ENCODE measurements around the gene RHBDD1. TPM values are rescaled to one million over a fixed set of nuclear protein-coding genes. Genes with fewer than 3 reads are reported as not detected.

The RHBDD1 gene, protein sequence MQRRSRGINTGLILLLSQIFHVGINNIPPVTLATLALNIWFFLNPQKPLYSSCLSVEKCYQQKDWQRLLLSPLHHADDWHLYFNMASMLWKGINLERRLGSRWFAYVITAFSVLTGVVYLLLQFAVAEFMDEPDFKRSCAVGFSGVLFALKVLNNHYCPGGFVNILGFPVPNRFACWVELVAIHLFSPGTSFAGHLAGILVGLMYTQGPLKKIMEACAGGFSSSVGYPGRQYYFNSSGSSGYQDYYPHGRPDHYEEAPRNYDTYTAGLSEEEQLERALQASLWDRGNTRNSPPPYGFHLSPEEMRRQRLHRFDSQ
- 10 to 100 TPM; 33.1 to 44.9 TPM for total RNA-seq

DNA sequence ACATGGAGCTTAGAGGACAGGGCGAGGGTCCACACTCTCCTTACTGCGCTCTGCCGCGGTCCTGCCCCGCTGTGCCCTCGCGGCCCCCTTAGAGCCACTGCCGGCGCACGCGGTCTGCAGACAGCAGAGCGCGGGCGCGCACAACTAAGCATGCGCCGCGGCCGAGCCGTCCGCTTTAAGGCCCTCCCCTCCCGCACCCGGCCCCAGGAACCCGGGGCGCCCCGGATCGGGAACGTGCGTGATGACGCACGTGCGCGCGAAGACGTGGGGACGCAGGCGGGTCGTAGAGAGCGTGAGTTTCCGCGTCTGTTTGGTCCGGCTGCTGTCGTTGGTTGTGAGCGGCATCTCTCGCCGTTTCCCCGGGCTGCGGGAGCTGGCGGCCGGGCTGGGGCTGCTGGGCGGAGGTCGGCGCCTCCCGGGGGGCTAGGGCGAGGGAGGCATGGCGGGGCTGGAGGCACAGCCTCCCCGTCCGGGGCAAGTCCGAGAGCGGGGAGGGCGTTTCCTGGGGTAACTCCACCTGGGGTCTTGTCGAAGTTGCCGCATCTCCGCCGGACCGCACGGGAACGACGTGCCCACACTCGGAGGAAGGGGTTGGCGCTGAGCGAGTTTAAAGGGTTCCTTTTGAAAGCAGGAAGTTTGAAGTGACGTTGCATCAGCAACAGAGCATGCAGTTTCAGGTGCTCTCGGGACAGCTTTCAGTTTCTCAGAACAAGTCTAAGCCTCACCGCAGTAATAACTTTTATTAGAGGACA is at the start of gene RHBDD1:
RHBDD1 (plus strand) TSS at position 259 of the 752 bp plus-strand sequence. CDS start 28,640 bp downstream, outside the sequence.
- no peaks in the 10 kb centered on the region for H3K9me3 Mint-ChIP-seq
- POLR2A ChIA-PET, result interaction anchor here (1.0 to 3.2 kb wide), 13 partner anchors 19 to 148 kb away, joined by 3 to 30 read pairs (median 8); partner anchors contain the start of gene IRS1

DNA sequence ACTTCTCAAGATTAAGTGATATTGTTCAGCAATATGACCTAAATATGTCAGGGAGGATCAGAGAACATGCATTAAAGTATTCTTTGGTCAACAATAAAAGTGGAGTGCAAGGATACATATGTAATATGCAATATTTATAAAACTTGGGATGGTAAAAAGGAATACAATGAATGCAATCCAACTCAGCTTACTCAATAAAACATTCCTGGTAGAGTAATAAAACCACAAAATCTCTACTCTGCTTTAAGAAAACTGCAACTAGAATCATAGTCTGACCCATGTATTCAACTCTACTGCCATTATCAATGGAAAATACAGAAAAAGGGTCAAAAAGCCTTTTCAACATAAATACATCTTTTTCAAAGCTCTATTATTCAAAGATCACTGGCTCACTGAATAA is 47.8 kb upstream of the RHBDD1 start:
- H3K4me3 Mint-ChIP-seq, result no peak overlapping the region
- peaks cover 17% of the 10 kb centered on the region for H3K36me3 Mint-ChIP-seq
- POLR2A ChIA-PET, result interaction anchor here (0.8 to 1.9 kb wide), 2 partner anchors 10 to 11 kb away, joined by 3 to 8 read pairs; partner anchors contain the start of gene IRS1
- H3K4me1 Mint-ChIP-seq, result peaks cover 40% of the 10 kb centered on the region
- ATAC-seq (ENCODE audit: low read depth) (no peak), DNase-seq (no peak)
- H3K27ac Mint-ChIP-seq, result no peak overlapping the region
- no peaks in the 10 kb centered on the region for H3K27me3 Mint-ChIP-seq
- peaks cover 12% of the 10 kb centered on the region for H3K9me3 Mint-ChIP-seq

More for the DNA sequence above, at the start of gene RHBDD1:
- Mint-ChIP-seq H3K4me1 (peaks cover 44% of the 10 kb centered on the region), H3K27ac (peak within 1 kb of the TSS; percentile 98), H3K27me3 (no peaks in the 10 kb centered on the region), H3K36me3 (peaks cover 23% of the 10 kb centered on the region), H3K4me3 (peak within 1 kb of the TSS; percentile 91)
- DNase-seq, result peak; percentile 94
- ATAC-seq (ENCODE audit: low read depth), result peak; percentile 91

DNA sequence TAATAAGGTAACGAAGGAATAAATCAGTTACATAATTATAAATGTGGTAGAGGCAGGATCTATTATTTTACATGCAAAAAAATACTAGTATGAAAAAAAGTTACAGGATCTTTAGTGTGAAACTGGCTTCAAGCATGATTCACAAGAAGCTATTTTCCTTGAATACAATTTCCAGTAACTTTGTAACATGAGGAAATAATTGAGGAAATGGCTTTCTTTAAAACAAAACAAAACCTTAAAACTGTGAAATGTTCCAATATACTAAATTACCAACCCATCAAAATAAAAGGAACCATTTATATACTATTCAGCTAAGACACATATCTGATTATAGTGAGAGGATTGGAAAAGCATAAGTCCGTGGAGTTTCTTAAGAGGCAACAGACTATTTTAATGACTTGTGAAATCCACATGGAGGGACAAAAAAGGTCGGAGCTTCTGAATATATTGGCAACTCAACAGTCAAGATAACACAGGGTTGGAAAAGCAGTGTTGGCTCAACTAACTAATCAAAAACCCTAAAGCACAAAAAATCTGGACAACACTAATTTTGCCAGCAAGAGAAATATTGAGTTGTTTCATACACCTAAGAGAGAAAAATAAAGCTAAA is 46.9 kb upstream of the RHBDD1 start:
- Mint-ChIP-seq H3K36me3 (peaks cover 17% of the 10 kb centered on the region), H3K4me1 (peaks cover 48% of the 10 kb centered on the region), H3K9me3 (peaks cover 5% of the 10 kb centered on the region), H3K27me3 (no peaks in the 10 kb centered on the region), H3K4me3 (no peak overlapping the region), H3K27ac (no peak overlapping the region)
- DNase-seq (no peak), ATAC-seq (ENCODE audit: low read depth) (no peak)
- POLR2A ChIA-PET, result interaction anchor here (0.8 to 1.9 kb wide), 2 partner anchors 9 to 11 kb away, joined by 3 to 8 read pairs; partner anchors contain the start of gene IRS1

DNA sequence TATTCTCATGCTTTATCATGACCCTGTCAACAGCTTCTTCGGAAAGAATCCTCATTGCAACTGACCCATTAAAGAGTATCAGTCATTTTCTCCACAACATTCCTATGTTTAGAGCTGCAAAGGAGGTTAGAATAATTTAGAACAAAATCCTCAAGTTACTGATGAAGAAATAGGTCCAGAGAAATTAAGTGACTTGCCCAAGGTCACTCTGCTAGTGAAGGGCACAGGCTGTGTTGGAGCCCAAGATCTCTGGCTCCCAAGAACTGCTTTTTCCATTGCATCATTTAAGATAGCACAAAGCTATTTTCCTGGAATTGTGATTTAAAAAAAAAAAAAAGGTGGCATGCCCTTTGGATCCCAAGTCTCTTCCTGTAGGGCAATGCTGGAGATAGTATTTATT is 45.8 kb upstream of the RHBDD1 start:
- DNase-seq (no peak), ATAC-seq (ENCODE audit: low read depth) (no peak)
- H3K4me3 Mint-ChIP-seq, result no peak overlapping the region
- H3K9me3 Mint-ChIP-seq, result peaks cover 4% of the 10 kb centered on the region
- POLR2A ChIA-PET, result interaction anchor here (0.8 to 2.2 kb wide), 5 partner anchors 8 to 46 kb away, joined by 3 to 13 read pairs (median 8); partner anchors contain the start of genes IRS1 and RHBDD1
- H3K36me3 Mint-ChIP-seq, result peaks cover 22% of the 10 kb centered on the region
- peaks cover 55% of the 10 kb centered on the region for H3K4me1 Mint-ChIP-seq
- no peaks in the 10 kb centered on the region for H3K27me3 Mint-ChIP-seq
- H3K27ac Mint-ChIP-seq, result no peak overlapping the region

DNA sequence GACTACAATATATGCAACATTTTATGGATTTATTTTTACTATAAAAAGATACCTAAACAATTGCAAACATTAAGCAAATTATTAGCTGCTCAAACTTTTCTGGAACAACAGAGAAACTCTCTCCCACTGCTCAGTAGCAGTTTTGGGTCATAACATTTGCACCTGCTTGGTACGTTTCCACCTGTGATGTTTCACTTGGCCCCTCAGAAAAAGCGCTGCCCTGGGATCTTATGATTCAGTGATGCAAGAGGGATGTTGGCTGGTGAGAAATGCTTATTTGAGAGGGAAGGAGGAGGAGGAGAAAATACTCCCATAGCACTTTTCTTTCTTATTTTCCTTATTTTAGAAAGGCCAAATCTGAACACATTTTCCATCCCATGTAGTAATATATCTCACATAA is 45.4 kb upstream of the RHBDD1 start:
- peaks cover 55% of the 10 kb centered on the region for H3K4me1 Mint-ChIP-seq
- POLR2A ChIA-PET, result interaction anchor here (1.3 to 2.2 kb wide), 3 partner anchors 17 to 45 kb away, joined by 5 to 13 read pairs (median 10); partner anchors contain the start of gene RHBDD1
- peaks cover 22% of the 10 kb centered on the region for H3K36me3 Mint-ChIP-seq
- peak overlapping the region; percentile 99 for H3K27ac Mint-ChIP-seq
- H3K27me3 Mint-ChIP-seq, result no peaks in the 10 kb centered on the region
- H3K9me3 Mint-ChIP-seq, result peaks cover 4% of the 10 kb centered on the region
- ATAC-seq (ENCODE audit: low read depth) (no peak), DNase-seq (no peak)
- peak overlapping the region; percentile 78 for H3K4me3 Mint-ChIP-seq

DNA sequence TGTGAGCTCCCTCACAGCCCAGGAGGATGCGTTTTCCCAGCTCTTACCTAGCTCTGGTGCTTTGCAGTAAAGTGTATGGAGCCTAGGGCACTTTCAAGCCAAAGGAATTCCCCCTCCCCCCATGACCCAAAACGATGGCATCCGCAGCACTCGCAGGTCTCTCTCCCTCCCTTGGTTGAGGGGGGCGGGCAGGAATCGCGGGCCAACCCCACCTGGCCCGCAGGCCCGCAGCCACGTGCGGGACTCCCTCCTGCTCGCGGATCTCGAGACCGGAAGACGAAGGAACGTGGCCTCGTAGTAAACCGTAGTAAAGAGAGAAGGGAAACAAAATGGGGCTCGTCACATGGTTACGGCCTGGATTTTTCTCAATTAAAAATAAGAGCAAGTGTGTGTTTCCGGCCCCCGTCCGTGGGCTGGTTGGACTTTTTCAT is 44.8 kb upstream of the RHBDD1 start:
- peaks cover 55% of the 10 kb centered on the region for H3K4me1 Mint-ChIP-seq
- POLR2A ChIA-PET, result interaction anchor here (0.5 to 2.2 kb wide), 6 partner anchors 9 to 45 kb away, joined by 3 to 13 read pairs (median 6); partner anchors contain the start of genes IRS1 and RHBDD1
- H3K36me3 Mint-ChIP-seq, result peaks cover 19% of the 10 kb centered on the region

DNA sequence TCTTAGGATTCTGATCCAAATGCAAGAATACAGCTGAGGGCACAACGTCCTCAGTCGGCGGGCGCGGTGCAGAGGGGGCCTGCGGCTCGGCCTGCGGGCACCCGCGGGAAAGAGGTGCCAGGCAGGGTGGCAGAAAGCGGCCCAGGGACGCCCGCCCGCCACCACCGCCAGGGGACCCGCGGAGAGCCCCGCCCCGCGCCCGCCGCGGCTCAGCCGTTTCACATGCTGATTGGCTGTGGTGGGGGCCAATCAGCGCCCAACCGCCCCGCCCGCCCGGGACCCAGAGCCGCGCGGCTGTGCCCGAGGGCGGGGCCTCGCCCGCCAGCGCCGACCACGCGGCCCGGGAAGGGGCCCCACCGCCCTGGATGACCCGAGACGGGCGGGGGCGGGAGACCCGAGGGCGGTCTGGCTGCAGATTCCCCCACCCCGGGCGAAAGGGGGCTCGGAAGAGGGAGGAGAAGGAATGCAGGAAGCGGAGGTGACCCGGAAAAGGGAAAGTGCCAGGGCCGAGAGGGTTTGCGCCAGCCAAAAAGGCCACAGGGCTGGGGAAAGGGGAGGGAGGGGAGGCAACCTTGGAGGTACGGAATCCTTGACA is 44.3 kb upstream of the RHBDD1 start:
- Mint-ChIP-seq H3K27ac (peak overlapping the region; percentile 99), H3K4me3 (peak overlapping the region; percentile 78), H3K36me3 (peaks cover 16% of the 10 kb centered on the region), H3K4me1 (peaks cover 57% of the 10 kb centered on the region), H3K27me3 (no peaks in the 10 kb centered on the region), H3K9me3 (no peaks in the 10 kb centered on the region)
- peak; percentile 96 for DNase-seq
- POLR2A ChIA-PET, result interaction anchor here (0.5 to 2.2 kb wide), 7 partner anchors 9 to 44 kb away, joined by 3 to 15 read pairs (median 10); partner anchors contain the start of genes IRS1 and RHBDD1
- ATAC-seq (ENCODE audit: low read depth), result peak; percentile 94

More for the DNA sequence above, 44.8 kb upstream of the RHBDD1 start:
- H3K9me3 Mint-ChIP-seq, result peaks cover 1% of the 10 kb centered on the region
- DNase-seq, result no peak
- no peaks in the 10 kb centered on the region for H3K27me3 Mint-ChIP-seq
- H3K4me3 Mint-ChIP-seq, result peak overlapping the region; percentile 78
- H3K27ac Mint-ChIP-seq, result peak overlapping the region; percentile 99
- ATAC-seq (ENCODE audit: low read depth), result peak; percentile 76

DNA sequence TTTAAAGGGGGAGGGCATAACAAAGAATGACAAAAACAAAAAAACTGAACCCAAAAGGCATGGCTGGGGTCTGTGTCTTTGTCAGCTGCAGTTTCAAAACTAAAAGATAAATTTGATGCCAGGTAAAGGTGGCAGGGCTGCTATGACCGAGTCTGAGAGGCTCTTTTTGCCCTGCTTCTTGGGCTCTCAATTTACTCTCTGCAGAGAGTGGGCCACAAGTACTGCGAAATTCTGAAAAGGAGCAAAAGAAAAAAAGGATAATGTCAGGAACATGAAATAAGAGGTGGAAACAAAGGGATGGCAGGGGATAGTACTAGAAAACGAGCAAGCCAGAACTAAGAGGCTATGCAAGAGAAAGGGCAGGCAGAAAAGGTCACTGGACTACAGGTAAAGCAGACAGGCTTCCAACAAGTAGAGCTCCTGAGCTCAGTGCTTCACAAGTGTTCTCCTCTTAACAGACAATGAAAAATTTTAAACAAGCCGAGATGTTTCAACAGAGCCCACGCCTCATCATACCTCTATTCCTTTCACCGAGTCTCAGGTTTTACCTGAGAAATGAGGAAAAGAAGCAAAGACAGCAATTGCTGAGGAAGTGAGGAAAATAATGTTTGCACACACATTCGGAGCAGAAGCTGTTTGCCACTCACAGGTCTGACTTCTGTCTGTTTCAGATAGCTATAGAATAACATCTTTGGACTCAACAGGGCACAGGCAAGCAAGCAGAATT is 43.5 kb upstream of the RHBDD1 start:
- Mint-ChIP-seq H3K36me3 (peaks cover 11% of the 10 kb centered on the region), H3K4me3 (peak overlapping the region; percentile 78), H3K27ac (peak overlapping the region; percentile 85), H3K27me3 (no peaks in the 10 kb centered on the region), H3K4me1 (peaks cover 56% of the 10 kb centered on the region), H3K9me3 (no peaks in the 10 kb centered on the region)
- no peak for DNase-seq
- ATAC-seq (ENCODE audit: low read depth), result no peak
- POLR2A ChIA-PET, result interaction anchor here (0.6 to 2.2 kb wide), 5 partner anchors 8 to 46 kb away, joined by 3 to 15 read pairs (median 7); partner anchors contain the start of genes IRS1 and RHBDD1

DNA sequence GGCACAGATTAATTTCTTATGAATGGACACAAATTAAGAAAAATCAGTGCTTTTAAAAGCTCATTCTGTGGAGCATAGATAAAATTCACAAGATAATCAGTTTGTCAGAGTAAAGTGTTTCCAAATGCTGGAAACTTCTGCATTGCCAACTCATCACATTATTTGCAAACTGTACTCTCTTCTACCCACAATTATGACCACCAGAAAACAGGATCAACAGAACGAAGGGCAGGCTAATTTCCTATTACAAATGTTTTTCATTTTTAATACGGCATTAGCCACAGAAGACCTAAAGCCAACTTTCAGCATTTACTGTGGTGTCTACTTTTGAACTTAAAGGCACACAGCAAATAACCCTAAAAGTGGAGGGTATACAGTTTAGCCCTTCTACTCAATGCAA is 42.2 kb upstream of the RHBDD1 start:
- DNase-seq (no peak), ATAC-seq (ENCODE audit: low read depth) (no peak)
- peak overlapping the region; percentile 29 for H3K4me3 Mint-ChIP-seq
- peaks cover 55% of the 10 kb centered on the region for H3K4me1 Mint-ChIP-seq
- peaks cover 7% of the 10 kb centered on the region for H3K36me3 Mint-ChIP-seq
- H3K27me3 Mint-ChIP-seq, result no peaks in the 10 kb centered on the region
- no peak overlapping the region for H3K27ac Mint-ChIP-seq
- POLR2A ChIA-PET, result interaction anchor here (1.7 to 2.2 kb wide), 2 partner anchors 21 to 42 kb away, joined by 11 to 15 read pairs; partner anchors contain the start of gene RHBDD1
- H3K9me3 Mint-ChIP-seq, result no peaks in the 10 kb centered on the region

DNA sequence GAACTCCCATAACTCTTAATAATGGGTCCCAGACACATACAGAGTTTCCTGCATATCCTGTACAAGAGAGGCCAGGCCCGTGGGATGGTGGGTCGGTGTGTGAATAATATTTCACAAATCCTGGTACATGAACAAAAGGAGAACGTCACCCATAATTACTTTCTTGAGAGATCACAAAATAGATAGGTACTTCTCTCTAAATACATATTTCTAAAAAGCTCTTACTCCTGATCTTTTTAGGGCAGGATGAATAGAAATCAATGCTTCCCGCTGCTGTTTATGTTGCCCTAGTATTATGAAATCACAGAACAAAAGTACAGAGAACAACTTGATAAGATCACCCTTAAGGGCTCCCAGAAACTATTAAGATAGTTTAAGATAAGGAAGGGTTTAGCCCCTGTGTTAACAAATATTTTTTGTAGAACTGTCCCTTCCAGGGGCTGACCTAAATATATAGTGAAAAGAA is 41.6 kb upstream of the RHBDD1 start:
- H3K27me3 Mint-ChIP-seq, result no peaks in the 10 kb centered on the region
- peak overlapping the region; percentile 18 for H3K27ac Mint-ChIP-seq
- H3K9me3 Mint-ChIP-seq, result no peaks in the 10 kb centered on the region
- POLR2A ChIA-PET, result interaction anchor here (2.2 kb wide), 1 partner anchor 41 kb away, joined by 15 read pairs; the partner anchor contains the start of gene RHBDD1
- ATAC-seq (ENCODE audit: low read depth) (no peak), DNase-seq (no peak)
- H3K4me1 Mint-ChIP-seq, result peaks cover 49% of the 10 kb centered on the region
- H3K4me3 Mint-ChIP-seq, result peak overlapping the region; percentile 29
- peaks cover 7% of the 10 kb centered on the region for H3K36me3 Mint-ChIP-seq

DNA sequence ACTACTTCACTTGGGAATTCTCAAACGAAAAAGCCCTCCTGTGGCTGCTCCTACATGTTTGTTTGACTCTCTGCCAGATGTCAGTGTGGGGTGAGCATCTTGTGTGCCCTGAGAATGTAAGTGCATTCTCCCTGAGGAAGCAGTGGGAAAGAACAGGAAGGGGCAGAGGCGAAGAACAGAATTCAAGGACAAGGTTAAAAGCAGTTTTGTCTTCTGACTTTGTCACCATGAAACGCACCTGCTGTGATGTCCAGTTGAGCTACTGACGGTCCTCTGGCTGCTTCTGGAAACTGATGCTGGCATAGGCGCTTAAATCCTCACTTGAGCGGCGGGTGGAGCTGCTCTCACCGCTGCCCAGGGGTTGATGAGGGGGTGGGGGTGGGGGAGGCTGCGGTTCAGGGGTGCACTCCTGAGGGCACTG is 41.1 kb upstream of the RHBDD1 start:
- Mint-ChIP-seq H3K36me3 (peaks cover 7% of the 10 kb centered on the region), H3K27ac (peak overlapping the region; percentile 45), H3K27me3 (no peaks in the 10 kb centered on the region), H3K4me1 (peaks cover 45% of the 10 kb centered on the region), H3K9me3 (no peaks in the 10 kb centered on the region), H3K4me3 (peak overlapping the region; percentile 29)
- POLR2A ChIA-PET, result interaction anchor here (1.7 kb wide), 1 partner anchor 41 kb away, joined by 8 read pairs; the partner anchor contains the start of gene RHBDD1
- ATAC-seq (ENCODE audit: low read depth) (no peak), DNase-seq (no peak)
